Inflammatory macrophage (primary cell): Measurements from ENCODE around the gene CHST10.

Experiments used
- DNase-seq, 2 donors: peaks; one replicate each; pipeline ENCODE4 v3.0.0-alpha.2; 2020 to 2022

The CHST10 gene

DNA sequence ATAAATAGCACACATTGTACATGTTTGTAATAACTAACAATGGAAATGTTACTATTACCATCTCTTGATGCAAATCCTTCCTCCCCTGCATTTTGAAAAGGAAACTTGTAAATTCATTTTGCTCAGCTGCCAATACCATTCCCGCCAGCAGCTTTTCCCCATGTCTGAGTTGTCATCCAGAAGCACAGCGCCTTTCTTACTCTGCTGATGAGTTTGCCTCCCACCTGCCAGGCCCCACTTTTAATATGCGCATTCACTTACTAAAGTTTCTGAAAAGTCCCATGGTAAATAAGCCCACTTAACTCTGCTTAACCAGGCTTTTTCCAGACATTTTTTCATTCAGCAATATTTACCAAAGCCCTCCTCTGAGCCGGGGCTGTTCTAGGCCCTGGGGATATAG, 3.9 kb downstream of the CHST10 start:
- DNase-seq: no peak

GRCh38 chr2:100412881-100413321, 4.6 kb downstream of the CHST10 start:
- no peak for DNase-seq

DNA sequence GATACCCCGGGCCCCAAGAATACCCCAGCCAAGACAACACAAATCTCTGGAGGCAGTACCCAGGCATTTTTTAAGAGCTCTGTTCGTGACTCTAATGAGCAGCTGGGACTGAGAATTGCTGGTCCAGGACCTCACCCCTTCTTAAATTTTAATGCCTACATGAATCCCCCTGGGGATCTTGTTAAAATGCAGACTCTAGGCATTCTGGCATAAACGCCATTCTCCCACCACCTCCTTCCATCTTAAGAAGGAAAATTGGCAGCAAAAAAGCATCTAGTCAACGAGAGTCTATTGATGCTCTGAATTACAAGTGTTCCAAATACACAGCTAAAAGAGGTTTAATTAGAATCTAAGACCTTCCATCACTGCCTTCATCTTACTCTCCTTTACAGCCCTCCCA, 5.0 kb downstream of the CHST10 start:
- DNase-seq: no peak

GRCh38 chr2:100411841-100412292, 5.6 kb downstream of the CHST10 start:
- no peak for DNase-seq

DNA sequence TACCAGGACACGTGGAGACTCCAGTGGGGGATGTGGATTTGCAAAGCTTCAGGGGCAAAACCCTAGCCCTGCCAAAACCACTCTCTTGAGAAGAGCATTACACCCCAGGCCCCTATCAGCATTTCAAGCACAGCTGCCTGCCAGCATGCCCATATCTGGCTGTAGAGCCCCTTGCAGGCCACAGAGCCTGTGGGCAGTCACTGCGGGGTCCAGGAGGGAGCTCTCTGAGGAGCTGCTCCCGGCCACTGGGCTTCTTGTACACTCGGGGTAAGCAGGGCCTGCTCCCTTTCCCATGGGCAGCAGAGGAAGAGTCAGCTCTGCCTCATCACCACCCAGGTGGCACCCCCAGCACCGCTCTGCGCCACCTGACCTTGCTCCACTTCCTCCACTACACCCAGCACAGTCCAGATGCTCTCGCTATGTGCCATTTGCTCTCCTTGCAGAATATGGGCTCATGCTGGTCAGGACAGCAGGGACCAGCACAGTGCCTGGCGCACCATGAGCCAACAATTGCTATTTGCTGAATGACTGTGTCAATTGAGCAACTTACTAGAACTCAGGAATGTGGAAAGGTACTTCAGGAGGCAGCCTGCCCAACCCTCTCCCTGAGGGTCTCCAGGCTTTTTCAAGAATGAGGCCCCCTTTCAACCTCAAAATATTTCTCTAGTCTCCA, 7.4 kb downstream of the CHST10 start:
- no peak for DNase-seq

GRCh38 chr2:100409461-100409860, 8.0 kb downstream of the CHST10 start:
- no peak for DNase-seq

DNA sequence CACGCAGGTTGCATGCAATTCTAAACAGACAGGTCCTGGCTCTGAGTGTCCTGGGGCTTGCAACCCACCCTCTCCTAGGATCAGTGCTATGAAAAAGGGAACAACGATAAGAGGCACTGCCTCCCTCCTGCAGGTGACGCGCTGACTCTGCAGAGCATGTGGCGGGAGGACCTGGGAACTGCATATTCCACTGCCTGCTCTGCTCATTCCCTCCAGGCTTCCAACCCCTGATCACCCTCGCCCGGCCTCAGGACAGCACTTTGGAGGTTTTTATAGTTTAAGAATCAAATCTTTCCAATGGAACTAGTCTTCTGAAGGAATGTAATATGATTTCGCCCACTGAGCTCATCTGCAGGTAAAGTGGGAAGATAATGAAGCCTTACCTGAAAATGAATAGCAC, 8.5 kb downstream of the CHST10 start:
- DNase-seq: no peak

DNA sequence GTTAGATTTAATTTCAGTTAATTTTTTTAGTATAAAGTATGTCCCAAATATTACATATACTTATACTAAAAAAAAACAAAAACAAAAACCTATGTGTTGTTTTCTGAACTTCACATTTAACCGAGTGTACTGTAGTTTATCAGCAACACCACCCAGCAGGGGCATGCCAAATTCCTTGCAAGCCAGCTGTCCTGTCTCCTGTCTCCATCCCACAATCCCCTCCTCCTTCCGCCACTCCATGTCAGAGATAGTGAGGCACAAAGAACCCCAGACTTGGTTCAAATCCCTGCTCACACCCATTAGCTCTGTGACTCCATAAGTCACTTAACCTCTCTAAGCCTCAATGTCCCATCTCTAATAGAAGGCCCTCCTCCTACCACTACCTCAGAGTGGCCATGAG, 9.4 kb downstream of the CHST10 start:
- DNase-seq: no peak

- no peak for DNase-seq
Measured at GRCh38 chr2:100407563-100407962, 9.9 kb downstream of the CHST10 start.

- no peak for DNase-seq
Measured at GRCh38 chr2:100407073-100407472, 10.4 kb downstream of the CHST10 start.

- DNase-seq: no peak
Measured at GRCh38 chr2:100406120-100406508, 11.4 kb downstream of the CHST10 start.

GRCh38 chr2:100405403-100406119, 11.9 kb downstream of the CHST10 start:
- no peak for DNase-seq

DNA sequence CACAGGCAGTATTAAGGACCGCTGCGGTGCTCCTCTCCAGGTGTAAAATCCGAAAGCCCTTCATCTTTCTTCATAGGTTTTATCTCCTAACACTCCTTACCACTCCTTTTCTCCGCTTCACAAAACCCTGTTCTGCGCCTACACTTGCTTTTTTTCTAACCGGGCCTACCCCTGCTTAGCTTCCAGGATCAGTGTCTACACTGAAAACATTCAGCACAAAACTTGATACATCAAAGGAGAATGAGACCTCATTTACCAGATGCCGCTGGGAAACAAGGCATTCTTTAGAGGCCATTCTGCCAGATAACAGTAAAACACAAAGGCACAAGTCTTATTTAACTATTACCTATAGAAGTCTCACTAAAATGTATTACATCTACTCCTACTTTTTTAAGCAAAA, 13.1 kb downstream of the CHST10 start:
- DNase-seq: no peak

GRCh38 chr2:100403722-100404121, 13.7 kb downstream of the CHST10 start:
- no peak for DNase-seq

- no peak for DNase-seq
Measured at GRCh38 chr2:100401268-100401667, 16.2 kb downstream of the CHST10 start.

GRCh38 chr2:100399714-100400113, 17.8 kb downstream of the CHST10 start:
- DNase-seq: no peak

- DNase-seq: no peak
Measured at GRCh38 chr2:100397976-100398375, 19.5 kb downstream of the CHST10 start.

DNA sequence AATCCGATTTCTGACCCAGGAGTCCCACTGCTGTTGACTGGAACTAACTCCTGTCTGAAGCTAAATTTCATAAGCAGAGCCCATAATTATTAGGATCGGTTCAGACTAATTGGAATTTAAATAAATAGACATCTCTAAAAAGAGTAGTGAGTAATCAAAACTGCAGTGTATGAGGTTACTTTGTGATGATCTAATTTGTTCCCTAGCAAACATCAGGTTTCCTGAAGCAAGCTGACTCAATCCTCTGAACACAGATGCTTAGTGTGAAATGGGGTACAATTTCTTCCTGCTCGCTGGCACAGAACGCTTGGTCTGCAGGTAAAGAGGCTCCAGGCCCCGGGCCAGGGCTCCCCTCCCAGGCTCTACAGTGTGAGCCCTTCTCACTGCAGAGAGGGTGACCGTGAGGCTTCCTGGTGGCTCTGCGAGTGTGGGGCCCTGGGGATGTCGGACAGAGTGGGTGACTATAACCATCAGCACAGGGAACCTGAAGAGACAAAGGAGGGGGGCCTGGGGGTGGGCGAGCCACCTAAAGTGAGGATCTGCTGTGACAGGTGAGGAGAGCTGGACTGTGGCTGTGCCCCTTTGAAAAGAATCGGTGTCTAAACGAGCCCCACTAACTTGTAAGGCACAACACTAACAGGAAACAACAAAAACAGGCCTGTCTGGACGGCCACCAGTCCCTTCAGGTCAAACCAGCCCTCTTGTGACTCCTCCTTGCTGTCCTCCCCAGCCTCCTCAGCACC, 20.2 kb downstream of the CHST10 start:
- DNase-seq: no peak

- DNase-seq: no peak
Measured at GRCh38 chr2:100396483-100396882, 21.0 kb downstream of the CHST10 start.

DNA sequence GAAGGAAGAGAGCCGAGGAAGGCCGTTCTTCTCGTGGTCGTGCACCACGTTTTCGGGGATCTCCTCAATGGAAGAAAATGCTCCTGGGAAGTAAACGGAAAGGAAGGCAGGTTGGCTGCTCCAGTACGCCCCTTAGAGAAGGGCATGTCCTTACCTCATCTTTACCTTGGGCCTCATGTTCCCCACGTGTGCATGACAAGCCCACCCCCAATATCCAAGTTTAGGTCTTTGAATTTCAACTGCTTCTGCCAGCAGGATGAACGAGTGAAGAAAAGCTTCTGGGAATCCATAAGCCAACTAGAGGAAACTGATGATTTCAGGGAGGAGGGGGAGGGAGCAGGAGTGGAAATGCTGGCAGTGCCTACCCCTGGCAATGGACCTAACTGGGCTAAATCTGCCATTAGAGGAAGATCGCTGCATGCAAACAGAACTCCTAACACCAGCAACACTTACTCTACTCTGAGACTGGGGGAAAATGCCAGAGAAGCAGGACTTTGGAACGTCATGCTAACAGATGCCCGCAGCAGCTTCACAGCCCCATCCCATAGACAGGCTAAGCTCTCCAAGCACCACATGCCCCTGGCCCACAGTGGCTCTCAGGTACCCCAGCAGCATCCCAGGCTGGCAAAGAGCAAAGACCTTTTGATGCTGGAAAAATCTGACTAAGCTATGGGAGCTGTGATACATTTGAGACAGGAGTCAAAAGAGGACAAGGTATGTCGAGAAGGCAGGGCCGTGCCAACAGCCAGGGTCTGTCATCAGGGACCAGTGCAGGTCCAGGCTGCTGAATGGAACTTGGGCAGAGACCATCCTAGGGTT, 21.7 kb downstream of the CHST10 start:
- DNase-seq: no peak

GRCh38 chr2:100394111-100394641, 23.3 kb downstream of the CHST10 start:
- no peak for DNase-seq

DNA sequence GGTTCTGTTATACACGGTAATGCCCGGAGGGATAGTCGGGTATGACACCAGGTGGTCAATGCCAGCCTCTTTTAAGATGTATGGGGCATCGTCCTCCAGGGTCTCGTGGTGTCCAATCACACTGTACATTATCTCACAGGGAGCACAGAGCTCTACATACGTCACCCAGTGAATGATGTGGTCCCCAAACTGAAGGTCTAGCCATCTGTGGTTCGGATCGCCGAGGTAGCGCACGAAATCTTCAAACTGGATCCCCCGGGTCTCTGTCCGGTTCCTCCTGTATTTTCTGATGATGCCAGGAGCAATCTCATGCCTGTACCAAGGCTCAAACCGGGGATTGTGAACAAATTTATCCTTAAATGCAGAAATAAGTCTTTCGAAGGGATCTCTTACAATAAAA, 24.1 kb downstream of the CHST10 start:
- DNase-seq: no peak

GRCh38 chr2:100392715-100393114, 24.8 kb downstream of the CHST10 start:
- DNase-seq: no peak
